Choroid plexus epithelial cell (primary cell): ENCODE data around the gene CTCF.

Experiments used
- DNase-seq: peaks from one replicate; pipeline ENCODE4 v3.0.0-alpha.2; 2010; ENCODE audit warnings: low read depth
- H3K4me3 ChIP-seq: 2 replicates; pipeline ENCODE4 v1.5.1; 2011; ENCODE audit warnings: low read depth, mild to moderate bottlenecking, control low read depth, low read length, moderate library complexity
- CTCF ChIP-seq: conservative IDR thresholded peaks from 2 replicates; pipeline ENCODE4 v1.5.1; 2011; ENCODE audit warnings: low read depth, mild to moderate bottlenecking, control low read depth, inconsistent platforms, low read length, moderate library complexity

CTCF gene

DNA sequence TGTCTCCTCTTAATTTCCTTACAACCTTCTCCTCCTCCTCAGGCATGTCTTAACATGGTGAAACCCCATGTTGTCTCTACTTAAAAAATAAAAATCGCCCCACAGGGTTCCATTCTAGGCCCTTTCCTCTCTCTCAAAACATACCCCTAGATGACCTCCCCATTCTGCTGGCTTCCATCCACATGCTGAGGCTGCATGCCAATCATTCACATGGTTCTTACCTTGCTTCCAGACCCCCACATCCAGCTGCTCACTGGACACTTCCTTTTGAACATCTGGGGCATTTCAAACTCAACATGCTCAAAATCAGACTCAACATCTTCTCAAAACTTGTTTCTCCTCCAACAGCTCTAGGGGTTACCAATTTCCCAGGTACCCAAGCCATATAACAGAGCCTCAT, 12.4 kb upstream of the CTCF start:
- no peak for DNase-seq

DNA sequence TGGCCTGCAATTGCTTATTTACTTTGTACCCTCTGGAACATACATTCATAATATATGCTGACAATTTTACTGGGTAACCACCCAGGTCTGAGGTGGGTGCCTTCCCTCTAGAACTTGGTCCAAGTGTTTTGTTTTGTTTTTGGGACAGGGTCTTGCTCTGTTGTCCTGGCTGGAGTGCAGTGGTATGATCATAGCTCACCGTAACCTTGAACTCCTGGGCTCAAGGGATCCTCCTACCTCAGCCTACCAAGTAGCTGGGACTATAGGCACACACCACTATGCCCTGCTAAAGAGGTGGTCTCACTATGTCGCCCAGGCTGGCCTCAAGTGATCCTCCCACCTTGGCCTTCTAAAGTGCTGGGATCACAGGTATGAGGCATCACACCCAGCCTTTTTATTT, 11.2 kb upstream of the CTCF start:
- H3K4me3 ChIP-seq, result no peak overlapping the region
- no peak for TF ChIP-seq CTCF

More for the DNA sequence above, 12.4 kb upstream of the CTCF start:
- no peak overlapping the region for H3K4me3 ChIP-seq
- TF ChIP-seq CTCF, result no peak

GRCh38 chr16:67551972-67552371, 10.4 kb upstream of the CTCF start:
- no peak for DNase-seq
- H3K4me3 ChIP-seq, result no peak overlapping the region
- TF ChIP-seq CTCF, result no peak

More for the DNA sequence above, 11.2 kb upstream of the CTCF start:
- DNase-seq, result no peak

- no peak overlapping the region for H3K4me3 ChIP-seq
- no peak for DNase-seq
- no peak for TF ChIP-seq CTCF
Measured at GRCh38 chr16:67552476-67552875, 9.8 kb upstream of the CTCF start.

- peak; percentile 67 for DNase-seq
Measured at GRCh38 chr16:67555795-67556212, 6.5 kb upstream of the CTCF start.

DNA sequence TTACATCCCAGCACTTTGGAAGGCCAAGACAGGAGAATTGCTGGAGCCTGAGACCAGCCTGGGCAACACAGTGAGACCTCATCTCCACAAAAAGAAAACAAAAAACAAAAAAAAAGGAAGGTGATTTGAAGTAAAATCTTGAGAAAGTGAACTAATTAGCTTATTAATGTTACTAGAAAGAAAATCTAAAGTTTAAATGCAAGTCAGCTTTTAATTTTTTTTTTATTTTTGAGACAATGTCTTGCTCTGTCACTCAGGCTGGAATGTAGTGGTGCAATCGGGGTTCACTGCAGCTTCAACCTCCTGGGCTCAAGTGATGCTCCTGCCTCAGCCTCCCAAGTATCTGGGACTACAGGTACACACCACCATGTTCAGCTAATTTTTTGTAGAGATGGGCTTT, 3.5 kb upstream of the CTCF start:
- no peak overlapping the region for H3K4me3 ChIP-seq
- DNase-seq, result no peak
- TF ChIP-seq CTCF, result no peak

More at GRCh38 chr16:67555795-67556212, 6.5 kb upstream of the CTCF start:
- TF ChIP-seq CTCF, result no peak
- no peak overlapping the region for H3K4me3 ChIP-seq

- no peak for TF ChIP-seq CTCF
- DNase-seq, result no peak
- no peak overlapping the region for H3K4me3 ChIP-seq
Measured at GRCh38 chr16:67560827-67561342, 1.4 kb upstream of the CTCF start.
